ENCODE data around the gene MMAB.

MMAB gene

DNA sequence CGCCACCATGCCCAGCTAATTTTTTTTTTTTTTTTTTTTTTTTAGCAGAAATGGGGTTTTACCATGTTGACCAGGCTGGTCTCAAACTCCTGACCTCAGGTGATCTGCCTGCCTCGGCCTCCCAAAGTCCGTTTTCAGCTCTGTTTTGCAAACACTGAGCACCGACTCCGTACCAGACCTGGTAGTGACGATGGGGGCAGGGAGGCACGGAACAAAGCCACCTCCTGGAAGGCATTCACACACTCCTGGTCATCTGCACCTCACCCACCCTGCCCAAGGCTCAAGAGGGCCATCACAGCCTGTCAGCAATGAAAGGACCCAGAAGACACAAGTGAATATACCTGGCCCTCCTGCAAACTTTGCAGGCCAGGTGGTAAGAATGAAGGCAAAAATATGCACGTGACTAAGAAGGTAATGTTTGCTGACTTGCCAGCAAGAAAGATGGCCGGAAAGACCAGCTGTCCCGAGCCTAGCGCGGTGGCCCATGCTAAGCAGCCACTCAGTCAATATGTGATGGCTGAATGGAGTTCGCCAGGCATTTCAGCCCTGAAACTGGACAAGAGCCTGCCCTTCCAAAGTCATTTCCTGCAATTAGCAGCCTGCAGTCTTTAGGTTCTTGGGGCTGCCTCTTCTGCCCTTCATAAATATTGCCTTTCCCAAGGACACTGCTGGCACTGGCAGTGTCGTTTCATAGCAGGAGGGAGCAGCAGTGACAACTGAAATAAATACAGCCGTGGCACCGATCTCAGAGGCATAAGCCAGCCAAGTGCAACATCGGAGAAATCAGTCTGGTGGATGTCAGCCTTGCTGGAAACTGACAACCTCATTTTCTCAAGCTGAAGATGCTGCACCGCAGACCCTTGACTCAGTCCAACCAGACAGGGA lies 17.6 kb downstream of the MMAB start:
- 97% methylated on average over 16 of the region's 18 CpGs for WGBS (ENCODE audit: insufficient coverage)
- ChIA-PET CTCF (interaction anchor here (0.8 to 1.3 kb wide), 2 partner anchors 16 to 29 kb away, joined by 3 read pairs; no protein-coding TSS in a partner anchor), POLR2A (no interaction called here)
- no peaks in the 10 kb centered on the region for H3K4me1 ChIP-seq (ENCODE audit: control extremely low read depth in 1 of 4, control insufficient read depth in 4 of 4, insufficient read depth in 4 of 4, low read length in 3 of 4)
- DNase-seq: no peak
- H3K4me3 ChIP-seq (ENCODE audit: control insufficient read depth in 1 of 7, extremely low read depth in 1 of 7, insufficient read depth in 4 of 7, low read depth in 2 of 7, low read length in 6 of 7): no peak overlapping the region
- H3K27me3 ChIP-seq (replicated peaks in 2 of 5; ENCODE audit: control insufficient read depth in 4 of 5, insufficient read depth in 5 of 5, low read length in 4 of 5): peaks cover 0 to 11% (median 0%) of the 10 kb centered on the region in 5 experiments
- H3K36me3 ChIP-seq (ENCODE audit: control insufficient read depth in 4 of 4, insufficient read depth in 4 of 4, low read length in 3 of 4): peaks cover 0 to 42% (median 13%) of the 10 kb centered on the region in 4 experiments
- H3K9me3 ChIP-seq (ENCODE audit: control extremely low read depth in 1 of 5, control insufficient read depth in 4 of 5, insufficient read depth in 2 of 5, low read depth in 1 of 5, low read length in 4 of 5): no peaks in the 10 kb centered on the region
- no peak overlapping the region for H3K27ac ChIP-seq (ENCODE audit: insufficient read depth in 1 of 2, low read depth in 1 of 2, low read length in 2 of 2, poor library complexity in 1 of 2, severe bottlenecking in 2 of 2)

DNA sequence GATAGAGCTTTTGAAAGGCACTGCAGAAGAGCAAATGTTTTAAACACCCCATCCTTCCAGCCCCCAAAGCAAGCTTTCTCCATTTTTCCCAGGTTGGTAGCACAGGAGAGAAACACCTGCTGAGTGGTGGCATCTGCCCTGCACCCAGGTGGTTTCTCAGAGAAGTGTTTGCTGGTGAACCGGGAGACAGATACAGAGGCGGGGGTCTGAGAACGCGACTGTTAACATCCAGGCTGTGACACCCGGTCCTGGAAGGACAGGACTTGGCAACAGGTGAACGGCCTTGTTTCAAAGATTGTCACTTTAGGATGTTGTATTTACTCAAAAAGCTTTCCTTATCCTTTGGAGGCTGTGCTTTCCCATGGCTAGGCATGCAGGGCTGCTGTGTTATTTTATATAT lies 18.5 kb downstream of the MMAB start:
- H3K36me3 ChIP-seq (ENCODE audit: control insufficient read depth in 4 of 4, insufficient read depth in 4 of 4, low read length in 3 of 4): peaks cover 0 to 33% (median 12%) of the 10 kb centered on the region in 4 experiments
- WGBS (ENCODE audit: insufficient coverage): 95% methylated on average over 4 of the region's 6 CpGs
- peaks cover 0 to 17% (median 4%) of the 10 kb centered on the region in 5 experiments for H3K27me3 ChIP-seq (replicated peaks in 2 of 5; ENCODE audit: control insufficient read depth in 4 of 5, insufficient read depth in 5 of 5, low read length in 4 of 5)
- no peaks in the 10 kb centered on the region for H3K4me1 ChIP-seq (ENCODE audit: control extremely low read depth in 1 of 4, control insufficient read depth in 4 of 4, insufficient read depth in 4 of 4, low read length in 3 of 4)
- POLR2A ChIA-PET: no interaction called here
- no peak overlapping the region for H3K4me3 ChIP-seq (ENCODE audit: control insufficient read depth in 1 of 7, extremely low read depth in 1 of 7, insufficient read depth in 4 of 7, low read depth in 2 of 7, low read length in 6 of 7)
- CTCF ChIA-PET: interaction anchor here (1.3 kb wide), 1 partner anchor 30 kb away, joined by 3 read pairs; no protein-coding TSS in a partner anchor
- H3K9me3 ChIP-seq (ENCODE audit: control extremely low read depth in 1 of 5, control insufficient read depth in 4 of 5, insufficient read depth in 2 of 5, low read depth in 1 of 5, low read length in 4 of 5): no peaks in the 10 kb centered on the region
- DNase-seq: no peak
- H3K27ac ChIP-seq (ENCODE audit: insufficient read depth in 1 of 2, low read depth in 1 of 2, low read length in 2 of 2, poor library complexity in 1 of 2, severe bottlenecking in 2 of 2): no peak overlapping the region

DNA sequence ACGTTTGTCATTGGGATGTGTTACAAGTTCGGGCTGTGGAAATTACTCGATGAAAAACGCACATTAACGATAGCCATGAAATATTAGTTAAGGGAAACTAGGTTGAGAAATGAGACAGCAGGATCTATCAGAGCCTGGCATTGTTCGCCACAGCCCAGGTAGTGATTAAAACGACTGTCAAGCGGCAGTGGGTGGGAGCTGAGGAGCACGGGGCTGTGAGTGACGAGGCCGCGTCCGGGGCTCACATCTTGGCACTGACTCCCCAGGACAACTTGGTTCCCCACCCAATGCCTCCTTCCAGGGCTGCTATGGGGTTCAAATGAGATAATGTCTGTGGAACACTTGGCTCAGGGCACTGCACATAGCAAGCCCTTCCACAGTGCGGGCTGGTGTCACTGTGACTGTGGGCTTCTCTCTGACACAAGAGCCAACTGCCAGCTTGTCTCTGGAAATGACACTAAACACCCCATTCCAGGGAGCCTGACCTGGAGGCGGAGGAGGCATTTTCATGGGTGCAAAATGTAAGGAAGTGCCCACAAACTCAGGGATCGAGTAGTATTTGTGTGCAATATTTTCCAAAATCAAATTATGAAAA lies 19.3 kb downstream of the MMAB start:
- H3K36me3 ChIP-seq (ENCODE audit: control insufficient read depth in 4 of 4, insufficient read depth in 4 of 4, low read length in 3 of 4): peaks cover 0 to 29% (median 12%) of the 10 kb centered on the region in 4 experiments
- H3K27ac ChIP-seq (ENCODE audit: insufficient read depth in 1 of 2, low read depth in 1 of 2, low read length in 2 of 2, poor library complexity in 1 of 2, severe bottlenecking in 2 of 2): no peak overlapping the region
- ChIA-PET POLR2A (no interaction called here), CTCF (no interaction called here)
- 73% methylated on average over 11 of the region's 16 CpGs for WGBS (ENCODE audit: insufficient coverage)
- no peaks in the 10 kb centered on the region for H3K4me1 ChIP-seq (ENCODE audit: control extremely low read depth in 1 of 4, control insufficient read depth in 4 of 4, insufficient read depth in 4 of 4, low read length in 3 of 4)
- H3K4me3 ChIP-seq (ENCODE audit: control insufficient read depth in 1 of 7, extremely low read depth in 1 of 7, insufficient read depth in 4 of 7, low read depth in 2 of 7, low read length in 6 of 7): no peak overlapping the region
- DNase-seq: no peak
- no peaks in the 10 kb centered on the region for H3K9me3 ChIP-seq (ENCODE audit: control extremely low read depth in 1 of 5, control insufficient read depth in 4 of 5, insufficient read depth in 2 of 5, low read depth in 1 of 5, low read length in 4 of 5)
- H3K27me3 ChIP-seq (replicated peaks in 2 of 5; ENCODE audit: control insufficient read depth in 4 of 5, insufficient read depth in 5 of 5, low read length in 4 of 5): peaks cover 0 to 19% (median 4%) of the 10 kb centered on the region in 5 experiments

DNA sequence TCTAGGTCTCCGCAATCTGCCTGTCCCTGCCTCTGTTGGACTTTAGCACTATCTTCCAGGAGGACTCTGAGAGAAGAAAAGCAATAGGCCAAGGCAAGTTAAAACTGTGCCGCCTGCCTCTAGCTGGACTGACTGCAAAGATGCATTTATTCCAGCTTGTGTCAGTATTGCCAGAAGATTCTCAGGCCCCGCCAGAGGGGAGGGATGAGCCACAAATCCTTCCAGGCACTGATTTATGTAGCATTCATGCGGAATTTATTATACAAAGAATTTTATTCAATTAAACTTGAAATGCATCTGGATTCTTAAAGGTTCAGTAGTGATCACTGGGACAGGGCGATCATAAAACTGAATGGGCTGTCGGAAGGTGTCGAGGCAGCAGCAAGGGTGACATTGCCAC lies 19.8 kb downstream of the MMAB start:
- Histone ChIP-seq H3K36me3 (ENCODE audit: control insufficient read depth in 4 of 4, insufficient read depth in 4 of 4, low read length in 3 of 4) (peaks cover 0 to 25% (median 10%) of the 10 kb centered on the region in 4 experiments), H3K27me3 (replicated peaks in 2 of 5; ENCODE audit: control insufficient read depth in 4 of 5, insufficient read depth in 5 of 5, low read length in 4 of 5) (peaks cover 0 to 24% (median 4%) of the 10 kb centered on the region in 5 experiments), H3K27ac (ENCODE audit: insufficient read depth in 1 of 2, low read depth in 1 of 2, low read length in 2 of 2, poor library complexity in 1 of 2, severe bottlenecking in 2 of 2) (no peak overlapping the region), H3K4me3 (ENCODE audit: control insufficient read depth in 1 of 7, extremely low read depth in 1 of 7, insufficient read depth in 4 of 7, low read depth in 2 of 7, low read length in 6 of 7) (no peak overlapping the region), H3K9me3 (ENCODE audit: control extremely low read depth in 1 of 5, control insufficient read depth in 4 of 5, insufficient read depth in 2 of 5, low read depth in 1 of 5, low read length in 4 of 5) (no peaks in the 10 kb centered on the region), H3K4me1 (ENCODE audit: control extremely low read depth in 1 of 4, control insufficient read depth in 4 of 4, insufficient read depth in 4 of 4, low read length in 3 of 4) (no peaks in the 10 kb centered on the region)
- CTCF ChIA-PET: no interaction called here
- no peak for DNase-seq
- POLR2A ChIA-PET: no interaction called here
- WGBS (ENCODE audit: insufficient coverage): 91% methylated on average over 4 of the region's 7 CpGs

DNA sequence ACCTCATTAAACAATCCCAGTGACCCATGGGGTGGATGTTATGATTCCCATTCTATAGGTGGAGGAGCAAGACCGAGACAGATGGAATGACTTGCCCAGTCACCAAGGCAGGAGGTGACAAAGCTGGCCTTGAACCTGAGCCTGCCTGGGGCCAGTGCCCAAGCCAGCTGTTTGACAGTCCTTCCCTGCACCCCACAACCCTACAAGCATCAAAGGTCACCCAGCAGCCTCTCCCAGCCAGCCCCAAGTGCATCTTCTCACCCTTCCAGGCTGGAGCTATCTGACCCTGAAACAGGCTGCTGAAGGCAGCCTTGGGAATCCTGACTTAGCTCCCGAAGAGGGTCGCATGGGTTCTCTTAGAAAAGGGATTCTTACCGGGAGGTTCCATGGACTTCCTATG lies 20.3 kb downstream of the MMAB start:
- no peaks in the 10 kb centered on the region for H3K4me1 ChIP-seq (ENCODE audit: control extremely low read depth in 1 of 4, control insufficient read depth in 4 of 4, insufficient read depth in 4 of 4, low read length in 3 of 4)
- POLR2A ChIA-PET: no interaction called here

DNA sequence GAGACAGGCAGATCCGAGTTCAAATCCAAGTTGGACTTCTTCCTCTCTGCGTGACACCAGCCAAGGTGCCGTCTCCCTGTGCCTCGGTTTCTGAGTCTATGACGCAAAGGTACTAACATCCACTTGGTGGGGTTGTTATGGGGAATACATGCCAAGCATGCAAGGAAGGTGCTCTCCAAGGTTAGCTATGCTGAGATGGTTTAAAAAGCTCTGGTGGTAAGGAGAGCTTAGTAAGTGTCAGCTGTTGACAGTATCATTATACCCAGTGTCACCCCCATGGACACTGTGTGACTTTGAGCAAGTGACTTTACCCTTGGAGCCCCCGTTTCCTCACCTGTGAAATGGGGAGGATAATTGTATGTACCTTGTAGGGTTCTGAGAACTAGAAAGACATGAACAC lies 22.2 kb downstream of the MMAB start:
- no peak overlapping the region for H3K4me3 ChIP-seq (ENCODE audit: control insufficient read depth in 1 of 7, extremely low read depth in 1 of 7, insufficient read depth in 4 of 7, low read depth in 2 of 7, low read length in 6 of 7)
- WGBS (ENCODE audit: insufficient coverage): 100% methylated on average over 3 of the region's 6 CpGs
- peaks cover 0 to 33% (median 8%) of the 10 kb centered on the region in 5 experiments for H3K27me3 ChIP-seq (replicated peaks in 2 of 5; ENCODE audit: control insufficient read depth in 4 of 5, insufficient read depth in 5 of 5, low read length in 4 of 5)
- peaks cover 0 to 7% (median 0%) of the 10 kb centered on the region in 4 experiments for H3K36me3 ChIP-seq (ENCODE audit: control insufficient read depth in 4 of 4, insufficient read depth in 4 of 4, low read length in 3 of 4)
- H3K27ac ChIP-seq (ENCODE audit: insufficient read depth in 1 of 2, low read depth in 1 of 2, low read length in 2 of 2, poor library complexity in 1 of 2, severe bottlenecking in 2 of 2): no peak overlapping the region
- H3K4me1 ChIP-seq (ENCODE audit: control extremely low read depth in 1 of 4, control insufficient read depth in 4 of 4, insufficient read depth in 4 of 4, low read length in 3 of 4): no peaks in the 10 kb centered on the region
- ChIA-PET CTCF (interaction anchor here (0.6 to 1.3 kb wide), 2 partner anchors 32 to 34 kb away, joined by 3 to 5 read pairs; no protein-coding TSS in a partner anchor), POLR2A (interaction anchor here (0.5 kb wide), 1 partner anchor 263 kb away, joined by 4 read pairs; no protein-coding TSS in a partner anchor)
- no peak for DNase-seq
- H3K9me3 ChIP-seq (ENCODE audit: control extremely low read depth in 1 of 5, control insufficient read depth in 4 of 5, insufficient read depth in 2 of 5, low read depth in 1 of 5, low read length in 4 of 5): no peaks in the 10 kb centered on the region

More for the DNA sequence above, 20.3 kb downstream of the MMAB start:
- H3K27ac ChIP-seq (ENCODE audit: insufficient read depth in 1 of 2, low read depth in 1 of 2, low read length in 2 of 2, poor library complexity in 1 of 2, severe bottlenecking in 2 of 2): no peak overlapping the region
- DNase-seq: no peak
- H3K9me3 ChIP-seq (ENCODE audit: control extremely low read depth in 1 of 5, control insufficient read depth in 4 of 5, insufficient read depth in 2 of 5, low read depth in 1 of 5, low read length in 4 of 5): no peaks in the 10 kb centered on the region
- CTCF ChIA-PET: interaction anchor here (1.1 to 1.2 kb wide), 2 partner anchors 12 to 34 kb away, joined by 3 read pairs; no protein-coding TSS in a partner anchor
- WGBS (ENCODE audit: insufficient coverage): 93% methylated on average over 4 of the region's 4 CpGs
- peaks cover 0 to 25% (median 7%) of the 10 kb centered on the region in 5 experiments for H3K27me3 ChIP-seq (replicated peaks in 2 of 5; ENCODE audit: control insufficient read depth in 4 of 5, insufficient read depth in 5 of 5, low read length in 4 of 5)
- H3K4me3 ChIP-seq (ENCODE audit: control insufficient read depth in 1 of 7, extremely low read depth in 1 of 7, insufficient read depth in 4 of 7, low read depth in 2 of 7, low read length in 6 of 7): no peak overlapping the region
- peaks cover 0 to 20% (median 9%) of the 10 kb centered on the region in 4 experiments for H3K36me3 ChIP-seq (ENCODE audit: control insufficient read depth in 4 of 4, insufficient read depth in 4 of 4, low read length in 3 of 4)

DNA sequence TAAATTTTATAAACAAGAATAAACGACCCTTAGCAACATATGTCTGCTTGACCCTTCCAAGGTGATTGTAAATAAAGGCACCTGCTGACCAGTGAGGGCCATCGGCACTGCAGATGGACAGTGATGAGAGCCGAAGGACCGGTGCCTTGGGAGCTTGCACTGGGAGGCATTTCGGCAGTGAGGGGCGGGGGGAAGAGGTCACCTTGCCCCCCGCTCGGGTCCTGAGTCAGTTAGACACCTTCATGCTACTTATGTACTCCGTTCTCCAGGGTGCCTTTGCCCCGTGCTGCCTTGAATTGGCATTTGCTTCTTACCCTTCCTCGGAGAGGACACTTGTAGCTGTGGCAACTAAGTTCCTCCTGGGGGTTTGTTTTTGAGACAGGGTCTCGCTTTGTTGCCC lies 23.0 kb downstream of the MMAB start:
- WGBS (ENCODE audit: insufficient coverage): 82% methylated on average over 10 of the region's 12 CpGs
- CTCF ChIA-PET: no interaction called here

More for the DNA sequence above, 23.0 kb downstream of the MMAB start:
- Histone ChIP-seq H3K36me3 (ENCODE audit: control insufficient read depth in 4 of 4, insufficient read depth in 4 of 4, low read length in 3 of 4) (no peaks in the 10 kb centered on the region), H3K9me3 (ENCODE audit: control extremely low read depth in 1 of 5, control insufficient read depth in 4 of 5, insufficient read depth in 2 of 5, low read depth in 1 of 5, low read length in 4 of 5) (no peaks in the 10 kb centered on the region), H3K27ac (ENCODE audit: insufficient read depth in 1 of 2, low read depth in 1 of 2, low read length in 2 of 2, poor library complexity in 1 of 2, severe bottlenecking in 2 of 2) (no peak overlapping the region), H3K4me1 (ENCODE audit: control extremely low read depth in 1 of 4, control insufficient read depth in 4 of 4, insufficient read depth in 4 of 4, low read length in 3 of 4) (peaks cover 0 to 3% (median 2%) of the 10 kb centered on the region in 4 experiments), H3K4me3 (ENCODE audit: control insufficient read depth in 1 of 7, extremely low read depth in 1 of 7, insufficient read depth in 4 of 7, low read depth in 2 of 7, low read length in 6 of 7) (no peak overlapping the region), H3K27me3 (replicated peaks in 2 of 5; ENCODE audit: control insufficient read depth in 4 of 5, insufficient read depth in 5 of 5, low read length in 4 of 5) (peaks cover 0 to 33% (median 8%) of the 10 kb centered on the region in 5 experiments)
- no peak for DNase-seq
- POLR2A ChIA-PET: no interaction called here
